MCF 10A (cell line): Measurements from ENCODE around the gene MZT1. TPM values are rescaled to one million over a fixed set of nuclear protein-coding genes. Genes with fewer than 3 reads are reported as not detected.
A peak's percentile ranks its signal among the peaks of the same experiment; 100 is the strongest.

ENCODE experiments used
- BruUV-seq: library from RNA; stranded (reverse); fragments of 400-500 nt; replicated peaks from 2 replicates; lab custom pipeline; 2021; lab: Mats Ljungman, UMichigan
- CTCF ChIA-PET: fragments of 300-600 bp; sonication (Branson Sonifier 250); formaldehyde crosslinking; extraction: SDS; loops from one replicate; lab custom pipeline; 2021; ENCODE audit warnings: antibody characterized with exemption, inconsistent platforms; lab: Yijun Ruan, JAX
- POLR2A ChIA-PET: fragments of 300-600, 350-650 bp; sonication (Branson Sonifier 250); formaldehyde crosslinking; extraction: SDS; loops from one replicate; lab custom pipeline; 2020; ENCODE audit warnings: antibody characterized with exemption, inconsistent platforms; lab: Yijun Ruan, JAX
- DNase-seq: peaks from one replicate; pipeline ENCODE4 v3.0.0-alpha.2; 2018; ENCODE audit not compliant: unreplicated experiment
- H3K27ac Mint-ChIP-seq: one replicate; pipeline ENCODE4 v1.8.0; 2022; ENCODE audit warnings: mild to moderate bottlenecking, low read depth, mixed read lengths; ENCODE audit not compliant: unreplicated experiment
- H3K27me3 Mint-ChIP-seq: one replicate; pipeline ENCODE4 v1.8.0; 2022; ENCODE audit warnings: mixed read lengths; ENCODE audit not compliant: insufficient read depth, unreplicated experiment
- H3K36me3 Mint-ChIP-seq: one replicate; pipeline ENCODE4 v1.8.0; 2022; ENCODE audit warnings: mild to moderate bottlenecking, moderate library complexity, mixed read lengths; ENCODE audit not compliant: insufficient read depth, unreplicated experiment
- H3K4me1 Mint-ChIP-seq: one replicate; pipeline ENCODE4 v1.8.0; 2022; ENCODE audit warnings: mixed read lengths; ENCODE audit not compliant: insufficient read depth, unreplicated experiment
- H3K4me3 Mint-ChIP-seq: one replicate; pipeline ENCODE4 v1.8.0; 2022; ENCODE audit warnings: mild to moderate bottlenecking, moderate library complexity, mixed read lengths; ENCODE audit not compliant: unreplicated experiment
- H3K9me3 Mint-ChIP-seq: one replicate; pipeline ENCODE4 v1.8.0; 2022; ENCODE audit warnings: mixed read lengths; ENCODE audit not compliant: unreplicated experiment
- CTCF ChIP-seq: fragments of 200-600 bp; IDR thresholded peaks from one replicate; pipeline ENCODE4 v1.8.0; 2022; ENCODE audit warnings: antibody characterized with exemption, mild to moderate bottlenecking; ENCODE audit not compliant: unreplicated experiment
- intact Hi-C: fragments of 100-400 bp; cut with micrococcal nuclease; formaldehyde crosslinking; loops from 2 replicates; pipeline ENCODE4 v1.14.1; 2022
- total RNA-seq: library from RNA; stranded (reverse); gene quantifications from 2 replicates; pipeline ENCODE4 v1.2.3, GENCODE V29; 2022

The MZT1 gene
- total RNA-seq, 1 experiment from 2014 or later = 28.4 TPM

- Mint-ChIP-seq H3K4me3 (no peak overlapping the region), H3K27ac (no peak overlapping the region), H3K9me3 (no peaks in the 10 kb centered on the region), H3K27me3 (no peaks in the 10 kb centered on the region), H3K36me3 (peaks cover 85% of the 10 kb centered on the region), H3K4me1 (no peaks in the 10 kb centered on the region)
- TF ChIP-seq CTCF = no peak
- BruUV-seq = no TSS peak
- POLR2A ChIA-PET = no interaction called here
- CTCF ChIA-PET = no interaction called here
- no peak for DNase-seq
- intact Hi-C loops = no loop called here
These were observed 32.8 kb upstream of the MZT1 start for GRCh38 chr13:72760189-72760588.

GRCh38 chr13:72757792-72758535 is 30.5 kb upstream of the MZT1 start:
- CTCF ChIA-PET = no interaction called here
- Mint-ChIP-seq H3K4me1 (no peaks in the 10 kb centered on the region), H3K36me3 (peaks cover 91% of the 10 kb centered on the region), H3K9me3 (no peaks in the 10 kb centered on the region), H3K4me3 (no peak overlapping the region), H3K27me3 (no peaks in the 10 kb centered on the region), H3K27ac (no peak overlapping the region)
- no peak for TF ChIP-seq CTCF
- BruUV-seq = no TSS peak
- intact Hi-C loops = no loop called here
- peak; percentile 20 for DNase-seq
- POLR2A ChIA-PET = interaction anchor here (1.3 to 1.6 kb wide), 2 partner anchors 9 to 11 kb away, joined by 3 to 5 read pairs; no protein-coding TSS in a partner anchor

DNA sequence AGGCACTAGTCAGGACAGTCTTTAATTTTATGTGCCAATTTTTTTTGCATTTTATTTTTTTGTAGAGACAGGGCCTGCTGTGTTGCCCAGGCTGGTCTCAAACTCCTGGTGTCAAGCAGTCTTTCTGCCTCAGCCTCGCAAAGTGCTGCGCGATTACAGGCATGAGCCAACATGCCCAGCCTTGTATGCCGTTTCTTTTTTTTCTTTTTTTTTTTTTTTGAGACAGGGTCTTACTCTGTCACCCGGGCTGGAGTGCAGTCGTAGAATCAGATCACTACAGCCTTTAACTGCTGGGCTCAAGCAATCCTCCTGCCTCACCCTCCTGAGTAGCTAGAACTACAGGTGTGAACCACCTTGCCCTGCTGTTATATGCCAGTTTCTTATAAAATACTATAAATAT is 26.7 kb upstream of the MZT1 start:
- ChIA-PET CTCF (interaction anchor here (1.2 kb wide), 1 partner anchor 28 kb away, joined by 3 read pairs; no protein-coding TSS in a partner anchor), POLR2A (interaction anchor here (0.9 kb wide), 1 partner anchor 27 kb away, joined by 3 read pairs; the partner anchor contains the start of gene DIS3)
- no peak for DNase-seq
- TF ChIP-seq CTCF = no peak
- H3K27ac Mint-ChIP-seq = peak overlapping the region; percentile 63
- H3K4me1 Mint-ChIP-seq = no peaks in the 10 kb centered on the region
- H3K27me3 Mint-ChIP-seq = no peaks in the 10 kb centered on the region
- peaks cover 92% of the 10 kb centered on the region for H3K36me3 Mint-ChIP-seq
- H3K9me3 Mint-ChIP-seq = no peaks in the 10 kb centered on the region
- no TSS peak for BruUV-seq
- no peak overlapping the region for H3K4me3 Mint-ChIP-seq
- intact Hi-C loops = no loop called here

GRCh38 chr13:72751220-72751619 is 23.8 kb upstream of the MZT1 start:
- TF ChIP-seq CTCF = no peak
- Mint-ChIP-seq H3K36me3 (peaks cover 82% of the 10 kb centered on the region), H3K9me3 (no peaks in the 10 kb centered on the region), H3K4me1 (no peaks in the 10 kb centered on the region), H3K4me3 (no peak overlapping the region), H3K27ac (no peak overlapping the region), H3K27me3 (no peaks in the 10 kb centered on the region)
- CTCF ChIA-PET = interaction anchor here (0.5 to 0.7 kb wide), 2 partner anchors 20 to 41 kb away, joined by 3 read pairs; no protein-coding TSS in a partner anchor
- no peak for DNase-seq
- intact Hi-C loops = no loop called here
- BruUV-seq = no TSS peak
- POLR2A ChIA-PET = interaction anchor here (1.3 kb wide), 1 partner anchor 23 kb away, joined by 5 read pairs; the partner anchor contains the start of gene BORA
